Anterior cingulate cortex (tissue), 58 donors: Measurements from ENCODE around the gene CHST15.

Experiments used
- DNase-seq, 58 donors: peaks; one replicate each; lab custom pipeline; 2025; lab: John Stamatoyannopoulos, UW

The CHST15 gene

DNA sequence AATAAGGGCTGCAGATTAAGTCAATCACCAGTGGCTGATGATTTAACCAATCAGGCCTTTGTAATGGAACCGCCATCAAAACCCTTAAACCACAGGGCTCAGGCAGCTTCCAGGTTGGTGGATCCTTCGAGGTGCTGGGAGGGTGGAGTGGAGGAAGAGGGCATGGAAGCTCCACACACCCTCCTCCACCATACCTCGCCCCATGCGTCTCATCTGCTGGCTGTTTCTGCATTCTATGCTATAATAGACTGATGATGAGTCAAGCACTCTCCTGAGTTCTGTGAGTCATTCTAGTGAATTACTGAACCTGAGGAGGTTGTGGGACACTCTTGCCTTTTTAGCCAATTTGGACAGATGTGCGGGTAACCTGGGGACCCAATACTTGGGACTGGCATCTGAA is 43.9 kb downstream of the CHST15 start:
- peak in 1 of 58 donors; percentile 21 for DNase-seq

GRCh38 chr10:124048371-124049290 is 44.8 kb downstream of the CHST15 start:
- no peak for DNase-seq

DNA sequence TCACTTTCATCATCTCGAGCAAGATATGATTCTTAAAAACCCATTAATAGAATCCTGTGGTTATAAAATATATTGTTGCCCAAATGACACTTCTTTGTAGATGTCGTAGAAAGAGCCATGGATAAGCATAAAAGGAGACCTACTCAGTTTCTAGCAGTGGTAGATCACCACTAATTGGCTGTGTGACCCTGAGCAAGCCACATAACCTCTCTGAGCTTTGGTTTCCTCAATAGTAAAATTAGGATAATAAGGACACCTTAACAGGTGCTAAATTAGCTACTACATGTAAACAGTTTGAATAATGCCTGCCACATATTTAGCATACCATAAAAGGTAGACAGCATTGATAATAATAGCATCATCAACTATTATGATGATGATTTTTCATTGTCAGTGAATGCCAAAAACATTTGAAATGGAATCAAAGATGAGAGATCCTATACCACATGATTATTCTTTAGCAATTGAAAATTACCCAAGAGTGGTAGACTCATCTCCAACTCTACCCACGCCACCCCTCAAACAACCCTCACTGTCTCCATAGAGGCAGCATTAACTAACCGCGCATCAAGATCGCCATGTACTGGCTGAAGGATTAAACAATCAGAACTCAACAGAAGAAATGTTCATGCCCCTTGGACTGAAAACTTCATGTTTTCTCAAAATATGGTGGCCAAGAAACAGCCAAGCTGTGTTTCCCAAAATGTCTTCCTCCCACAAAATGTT is 45.8 kb downstream of the CHST15 start:
- DNase-seq: peak in 3 of 58 donors; percentile 11 to 35 (median 31)

GRCh38 chr10:124045801-124046355 is 47.5 kb downstream of the CHST15 start:
- no peak for DNase-seq

- DNase-seq: no peak
Observed at GRCh38 chr10:124045276-124045675, 48.1 kb downstream of the CHST15 start.

DNA sequence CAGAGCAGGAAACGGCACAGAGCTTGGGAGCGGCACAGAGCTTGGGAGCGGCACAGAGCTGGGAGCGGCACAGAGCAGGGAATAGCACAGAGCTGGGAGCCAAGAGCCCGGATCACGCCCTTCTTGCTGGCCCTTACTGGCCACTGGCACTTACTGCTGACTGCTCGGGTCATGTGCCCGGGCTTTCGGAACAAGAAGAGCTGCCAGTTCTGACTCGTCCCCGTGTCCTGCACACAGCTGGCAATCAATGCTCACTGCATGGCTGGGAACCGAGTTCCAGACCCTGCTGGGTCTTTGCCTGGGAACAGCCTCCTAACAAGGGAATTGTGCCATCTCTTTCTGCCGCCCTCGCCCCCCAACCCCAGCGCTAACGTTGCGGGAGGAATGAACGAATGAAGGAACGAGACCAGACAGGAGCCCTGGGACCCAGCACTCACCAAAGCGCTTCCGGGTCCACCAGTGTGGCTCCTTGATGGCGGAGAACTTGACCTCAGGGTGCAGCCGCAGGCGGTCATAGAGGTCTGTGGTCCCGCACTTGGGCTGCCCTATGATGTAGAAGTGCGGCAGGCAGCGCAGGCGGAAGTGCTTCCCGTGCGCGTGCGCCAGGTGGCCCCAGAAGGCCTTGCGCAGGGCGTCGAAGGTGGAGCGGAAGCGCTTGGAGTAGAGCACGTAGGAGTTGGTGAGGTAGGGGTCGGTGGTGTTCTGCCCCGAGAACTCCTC is 49.1 kb downstream of the CHST15 start:
- DNase-seq: peak in 6 of 58 donors; percentile 11 to 45 (median 35)

GRCh38 chr10:124043310-124044142 is 49.9 kb downstream of the CHST15 start:
- DNase-seq: peak in 2 of 58 donors; percentile 12 to 20

GRCh38 chr10:124042656-124043309 is 50.6 kb downstream of the CHST15 start:
- no peak for DNase-seq

DNA sequence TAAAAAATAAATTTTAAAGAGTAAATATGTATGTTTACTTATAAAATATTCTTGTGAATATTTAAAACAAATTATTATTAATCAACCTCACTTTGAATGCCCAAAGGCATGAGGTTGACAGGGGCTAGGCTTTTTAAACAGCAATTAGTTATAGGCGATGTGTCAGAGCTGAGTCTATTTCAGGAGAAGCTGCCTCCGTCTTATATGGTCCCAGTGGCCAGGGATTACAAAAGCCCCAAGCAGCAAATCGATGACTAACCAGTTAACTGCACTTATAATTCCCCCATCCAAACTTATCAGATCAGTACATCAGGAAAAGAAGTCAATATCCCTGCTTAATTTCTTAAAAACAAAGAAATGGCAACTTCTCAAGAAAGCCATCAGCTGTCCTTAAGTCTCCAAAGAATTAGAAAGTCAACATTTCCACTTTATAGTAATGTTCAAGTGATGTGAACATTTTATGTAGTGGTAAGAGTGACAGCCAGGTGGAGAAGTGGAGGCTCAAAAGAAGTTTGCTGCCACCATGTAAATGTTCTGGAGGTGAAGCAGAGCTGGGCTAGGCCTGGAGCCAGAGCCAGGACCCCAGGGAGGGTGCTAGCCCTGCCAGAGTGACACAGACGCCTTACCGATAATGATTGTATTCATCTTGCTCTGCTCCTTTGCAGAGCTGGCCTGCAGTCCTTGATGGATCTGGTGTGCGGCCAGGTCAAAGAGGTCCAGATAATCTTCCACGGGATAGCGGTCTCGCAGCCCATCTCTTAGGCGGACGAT is 51.5 kb downstream of the CHST15 start:
- DNase-seq: no peak

DNA sequence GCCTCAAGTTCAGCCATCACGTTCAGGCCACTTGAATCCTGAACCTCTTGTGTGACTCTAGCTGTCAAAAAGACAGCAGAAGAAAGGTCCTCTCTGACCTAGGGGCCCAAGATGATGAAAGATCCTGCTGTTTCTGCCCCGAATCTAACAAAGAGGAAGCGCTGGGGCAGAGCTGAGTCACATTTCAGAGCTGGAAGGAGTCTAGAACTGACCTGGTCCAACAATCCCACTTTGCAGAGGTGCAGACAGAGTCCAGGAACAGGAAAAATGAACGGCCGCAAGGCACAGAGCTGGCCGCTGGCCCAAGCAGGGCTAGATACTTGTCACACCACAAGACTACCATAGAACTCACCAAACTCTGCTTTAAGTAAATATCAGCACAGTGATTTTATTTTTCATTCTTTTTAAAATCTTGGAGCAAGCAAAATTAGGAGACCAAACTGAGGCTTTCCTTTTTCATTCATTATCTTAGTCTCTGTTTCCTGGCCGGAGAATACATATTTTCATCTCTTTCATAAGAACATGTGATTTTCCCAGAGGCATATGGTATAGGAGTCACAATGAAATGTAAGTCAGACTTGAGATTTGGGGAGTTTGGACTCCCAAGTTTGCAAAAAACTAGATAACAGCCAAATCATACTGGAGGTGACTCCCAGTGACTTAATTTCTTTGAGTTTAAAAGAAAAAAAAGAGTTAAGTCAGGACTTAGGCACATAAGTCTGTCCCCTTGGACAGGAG is 52.8 kb downstream of the CHST15 start:
- DNase-seq: no peak

DNA sequence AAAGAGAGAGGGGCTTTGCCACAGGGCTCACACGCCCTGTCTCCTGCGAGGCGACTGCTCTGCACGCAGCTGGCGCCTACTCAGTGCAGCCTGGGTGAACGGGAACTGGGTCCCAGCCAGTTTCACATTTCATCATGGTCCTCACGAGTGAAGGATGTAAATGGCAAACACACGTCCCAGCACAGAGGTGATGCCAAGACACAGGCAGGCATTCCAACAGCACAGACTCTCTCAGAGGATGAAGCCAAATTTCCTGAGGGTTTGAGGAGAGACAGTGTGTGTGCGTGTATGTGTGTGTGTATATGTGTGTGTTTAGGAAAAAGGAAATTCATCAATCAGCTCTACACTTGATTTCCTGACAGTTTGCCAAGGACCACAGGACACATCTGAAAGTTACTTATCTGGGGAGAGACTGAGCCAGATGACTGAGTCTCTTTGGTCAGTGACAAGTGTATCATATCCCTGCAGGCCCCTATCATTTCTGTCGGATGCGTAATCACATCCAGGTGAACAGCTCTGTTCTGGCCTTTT is 53.9 kb downstream of the CHST15 start:
- no peak for DNase-seq

DNA sequence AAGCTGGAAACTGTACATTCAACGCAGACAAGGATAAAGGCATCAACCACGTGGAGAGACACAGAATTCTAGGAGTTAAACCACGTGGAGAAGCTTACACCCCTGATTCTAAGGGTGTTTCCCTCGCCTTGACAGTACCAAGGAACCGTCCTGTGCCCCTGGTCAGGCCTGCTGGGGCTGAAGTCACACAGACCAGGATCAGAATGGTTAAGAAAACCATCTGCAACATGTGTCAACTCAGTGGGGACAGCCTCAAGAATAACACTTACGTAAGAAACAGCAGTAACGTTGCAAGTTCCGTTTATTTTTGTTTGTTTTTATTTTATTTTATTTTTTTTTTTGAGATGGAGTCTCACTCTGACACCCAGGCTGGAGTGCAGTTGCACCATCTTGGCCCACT is 55.6 kb downstream of the CHST15 start:
- DNase-seq: no peak

DNA sequence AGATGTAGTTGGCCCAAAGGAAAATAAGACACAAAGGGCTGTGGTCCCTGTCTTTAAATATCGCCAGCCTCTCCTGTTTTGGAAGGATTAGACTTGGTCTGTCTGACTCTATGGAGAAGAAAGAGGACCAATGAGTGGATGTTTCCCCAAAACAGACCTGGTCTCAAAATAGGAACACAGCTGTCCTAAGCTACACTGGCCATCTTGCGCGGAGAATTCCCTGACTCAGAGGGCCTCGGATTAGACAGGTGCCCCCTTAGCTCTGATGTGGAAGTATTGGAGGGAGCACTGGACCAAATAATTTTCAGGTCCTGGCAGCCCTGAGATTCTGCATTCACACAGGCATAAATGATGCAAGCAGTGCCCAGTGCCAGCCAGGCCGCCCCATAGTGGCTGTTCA is 56.1 kb downstream of the CHST15 start:
- DNase-seq: no peak

DNA sequence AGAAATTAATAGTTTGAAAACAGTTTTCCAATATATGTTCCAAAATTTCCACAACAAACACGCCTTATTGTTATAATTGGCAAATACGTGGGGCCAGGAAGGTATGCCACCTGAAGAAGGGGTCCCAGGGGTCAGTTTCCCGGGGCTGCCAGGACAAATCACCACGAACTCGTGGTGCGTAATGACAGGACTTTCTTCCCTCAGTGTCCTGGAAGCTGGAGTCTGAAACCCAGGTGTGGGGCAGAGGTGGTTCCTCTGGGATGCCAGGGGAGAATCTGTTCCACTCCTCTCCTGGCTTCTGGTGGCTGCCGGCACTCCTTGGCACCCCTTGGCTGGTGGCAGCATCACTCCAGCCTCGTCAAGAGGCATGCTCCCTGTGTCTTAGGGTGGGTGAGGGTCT is 56.7 kb downstream of the CHST15 start:
- DNase-seq: no peak

DNA sequence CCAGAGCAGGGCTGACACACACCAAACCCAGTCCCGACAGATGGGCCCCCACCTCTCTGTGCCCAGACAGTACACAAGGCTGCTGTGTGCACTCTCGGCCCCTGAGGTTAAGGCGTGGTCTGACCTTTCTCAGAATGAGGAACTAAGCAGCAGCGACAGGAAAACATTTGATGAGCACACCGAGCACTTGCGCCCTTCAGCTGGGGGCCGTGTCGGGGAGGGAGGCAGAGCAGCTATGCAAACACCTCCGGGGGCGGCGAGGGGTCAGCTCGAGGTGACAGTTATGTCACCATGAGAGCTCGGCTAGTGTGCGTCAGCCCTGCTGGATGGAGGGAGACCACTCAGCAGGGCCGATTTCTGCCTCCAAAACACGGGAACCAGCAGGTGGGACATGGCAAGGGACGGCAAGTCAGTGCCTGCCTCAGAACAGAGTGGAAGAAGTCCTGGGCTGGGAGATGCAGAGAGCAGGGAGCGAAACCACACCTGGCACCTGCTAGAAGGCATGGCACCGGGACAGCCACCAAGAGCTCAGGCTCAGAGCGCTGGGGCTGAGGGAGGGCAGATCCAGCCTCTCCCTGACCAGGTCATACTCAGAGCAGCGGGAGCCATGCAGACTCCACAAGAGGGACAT is 57.4 kb downstream of the CHST15 start:
- DNase-seq: peak in 2 of 58 donors; percentile 24 to 31

GRCh38 chr10:124035306-124035927 is 58.0 kb downstream of the CHST15 start:
- no peak for DNase-seq
